Measurements from ENCODE around the gene DGAT2.

- TF ChIP-seq, protein P1, sequence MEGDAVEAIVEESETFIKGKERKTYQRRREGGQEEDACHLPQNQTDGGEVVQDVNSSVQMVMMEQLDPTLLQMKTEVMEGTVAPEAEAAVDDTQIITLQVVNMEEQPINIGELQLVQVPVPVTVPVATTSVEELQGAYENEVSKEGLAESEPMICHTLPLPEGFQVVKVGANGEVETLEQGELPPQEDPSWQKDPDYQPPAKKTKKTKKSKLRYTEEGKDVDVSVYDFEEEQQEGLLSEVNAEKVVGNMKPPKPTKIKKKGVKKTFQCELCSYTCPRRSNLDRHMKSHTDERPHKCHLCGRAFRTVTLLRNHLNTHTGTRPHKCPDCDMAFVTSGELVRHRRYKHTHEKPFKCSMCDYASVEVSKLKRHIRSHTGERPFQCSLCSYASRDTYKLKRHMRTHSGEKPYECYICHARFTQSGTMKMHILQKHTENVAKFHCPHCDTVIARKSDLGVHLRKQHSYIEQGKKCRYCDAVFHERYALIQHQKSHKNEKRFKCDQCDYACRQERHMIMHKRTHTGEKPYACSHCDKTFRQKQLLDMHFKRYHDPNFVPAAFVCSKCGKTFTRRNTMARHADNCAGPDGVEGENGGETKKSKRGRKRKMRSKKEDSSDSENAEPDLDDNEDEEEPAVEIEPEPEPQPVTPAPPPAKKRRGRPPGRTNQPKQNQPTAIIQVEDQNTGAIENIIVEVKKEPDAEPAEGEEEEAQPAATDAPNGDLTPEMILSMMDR (IDR thresholded peaks at IDR 0.05): no peak
- TF ChIP-seq POLR2A (IDR thresholded peaks at IDR 0.05): no peak
These were observed 5.7 kb upstream of the DGAT2 start for GRCh38 chr11:75762885-75763284.

All from right lobe of liver (tissue), 4 donors.